Measurements from ENCODE around the gene ZMYND19.

ZMYND19 gene

DNA sequence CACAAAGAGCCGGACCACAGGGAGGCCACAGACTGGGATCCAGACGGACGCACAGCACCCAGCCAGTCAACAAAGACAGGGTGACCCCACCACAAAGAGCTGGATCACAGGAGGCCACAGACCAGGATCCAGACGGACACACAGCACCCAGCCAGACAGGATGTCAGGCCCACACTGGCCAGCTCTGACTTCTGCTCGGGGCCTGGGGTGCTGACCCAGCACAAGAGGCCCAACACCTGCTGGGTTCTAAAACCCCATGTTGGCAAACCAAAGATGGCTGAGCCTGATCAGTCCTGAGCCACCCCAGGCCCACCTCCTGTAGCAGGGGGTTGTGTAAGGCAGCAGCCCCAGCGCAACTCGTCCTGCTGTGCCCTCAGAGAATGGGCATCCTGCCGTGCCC lies 6.4 kb downstream of the ZMYND19 start:
- no peak for DNase-seq (ENCODE audit: low spot score)
- Histone ChIP-seq H3K4me3 (no peak overlapping the region), H3K27ac (no peak overlapping the region)
- TF ChIP-seq, protein P1, sequence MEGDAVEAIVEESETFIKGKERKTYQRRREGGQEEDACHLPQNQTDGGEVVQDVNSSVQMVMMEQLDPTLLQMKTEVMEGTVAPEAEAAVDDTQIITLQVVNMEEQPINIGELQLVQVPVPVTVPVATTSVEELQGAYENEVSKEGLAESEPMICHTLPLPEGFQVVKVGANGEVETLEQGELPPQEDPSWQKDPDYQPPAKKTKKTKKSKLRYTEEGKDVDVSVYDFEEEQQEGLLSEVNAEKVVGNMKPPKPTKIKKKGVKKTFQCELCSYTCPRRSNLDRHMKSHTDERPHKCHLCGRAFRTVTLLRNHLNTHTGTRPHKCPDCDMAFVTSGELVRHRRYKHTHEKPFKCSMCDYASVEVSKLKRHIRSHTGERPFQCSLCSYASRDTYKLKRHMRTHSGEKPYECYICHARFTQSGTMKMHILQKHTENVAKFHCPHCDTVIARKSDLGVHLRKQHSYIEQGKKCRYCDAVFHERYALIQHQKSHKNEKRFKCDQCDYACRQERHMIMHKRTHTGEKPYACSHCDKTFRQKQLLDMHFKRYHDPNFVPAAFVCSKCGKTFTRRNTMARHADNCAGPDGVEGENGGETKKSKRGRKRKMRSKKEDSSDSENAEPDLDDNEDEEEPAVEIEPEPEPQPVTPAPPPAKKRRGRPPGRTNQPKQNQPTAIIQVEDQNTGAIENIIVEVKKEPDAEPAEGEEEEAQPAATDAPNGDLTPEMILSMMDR (IDR thresholded peaks at IDR 0.05) = no peak

GRCh38 chr9:137583347-137583746 lies 7.0 kb downstream of the ZMYND19 start:
- TF ChIP-seq, protein P1 (IDR thresholded peaks at IDR 0.05) = no peak
- no peak for DNase-seq (ENCODE audit: low spot score)
- Histone ChIP-seq H3K4me3 (no peak overlapping the region), H3K27ac (no peak overlapping the region)

DNA sequence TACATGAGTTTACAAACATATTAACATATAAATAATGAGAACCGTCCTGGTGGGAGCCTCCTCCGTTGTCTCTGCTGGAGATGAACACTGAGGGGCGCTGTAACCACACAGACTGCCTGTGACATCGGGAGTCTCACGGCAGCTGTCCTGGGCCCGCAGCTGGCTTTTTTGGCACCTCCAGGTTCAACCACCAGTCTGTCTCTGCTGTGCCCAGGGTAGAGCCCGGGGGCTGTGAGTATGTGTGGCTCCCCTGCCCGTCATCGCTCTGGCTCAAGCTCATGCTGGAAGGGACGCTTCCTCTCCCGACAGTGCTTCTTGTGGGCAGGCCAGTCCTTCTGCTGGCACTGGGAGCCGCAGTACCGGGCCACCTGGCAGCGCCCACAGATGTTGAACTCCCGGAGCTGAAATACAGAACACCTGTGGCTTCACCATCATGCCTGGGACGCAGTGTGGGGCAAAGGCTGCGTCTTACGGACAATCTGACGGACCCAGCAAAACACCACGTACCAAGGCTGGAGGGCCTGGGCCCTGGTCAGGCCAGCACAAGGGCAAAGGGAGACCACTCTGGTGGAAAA lies 7.9 kb downstream of the ZMYND19 start:
- no peak for DNase-seq (ENCODE audit: low spot score)
- TF ChIP-seq, protein P1 (IDR thresholded peaks at IDR 0.05) = no peak
- H3K27ac ChIP-seq = no peak overlapping the region
- no peak overlapping the region for H3K4me3 ChIP-seq

GRCh38 chr9:137581361-137582285 lies 8.7 kb downstream of the ZMYND19 start:
- no peak overlapping the region for H3K4me3 ChIP-seq
- TF ChIP-seq, protein P1 (IDR thresholded peaks at IDR 0.05) = no peak
- H3K27ac ChIP-seq = no peak overlapping the region
- no peak for DNase-seq (ENCODE audit: low spot score)

DNA sequence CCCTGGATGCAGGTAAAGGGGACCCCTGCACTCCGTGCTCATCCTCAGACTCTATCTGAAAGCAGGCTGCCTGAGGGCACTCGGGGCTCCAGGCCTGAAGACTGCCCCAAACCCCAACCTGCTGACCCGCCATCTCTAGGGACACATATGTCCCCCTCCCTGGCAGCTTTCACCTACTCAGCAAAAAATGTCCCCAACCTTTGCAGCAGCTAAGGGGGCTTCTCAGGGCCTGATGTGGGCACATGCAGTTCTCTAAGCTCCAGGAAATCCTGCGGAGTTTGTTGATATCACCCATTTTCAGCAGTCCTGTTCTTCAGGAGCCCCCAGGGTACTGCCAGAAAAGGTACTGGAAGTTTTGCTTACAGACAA lies 9.4 kb downstream of the ZMYND19 start:
- DNase-seq (ENCODE audit: low spot score) = no peak

DNA sequence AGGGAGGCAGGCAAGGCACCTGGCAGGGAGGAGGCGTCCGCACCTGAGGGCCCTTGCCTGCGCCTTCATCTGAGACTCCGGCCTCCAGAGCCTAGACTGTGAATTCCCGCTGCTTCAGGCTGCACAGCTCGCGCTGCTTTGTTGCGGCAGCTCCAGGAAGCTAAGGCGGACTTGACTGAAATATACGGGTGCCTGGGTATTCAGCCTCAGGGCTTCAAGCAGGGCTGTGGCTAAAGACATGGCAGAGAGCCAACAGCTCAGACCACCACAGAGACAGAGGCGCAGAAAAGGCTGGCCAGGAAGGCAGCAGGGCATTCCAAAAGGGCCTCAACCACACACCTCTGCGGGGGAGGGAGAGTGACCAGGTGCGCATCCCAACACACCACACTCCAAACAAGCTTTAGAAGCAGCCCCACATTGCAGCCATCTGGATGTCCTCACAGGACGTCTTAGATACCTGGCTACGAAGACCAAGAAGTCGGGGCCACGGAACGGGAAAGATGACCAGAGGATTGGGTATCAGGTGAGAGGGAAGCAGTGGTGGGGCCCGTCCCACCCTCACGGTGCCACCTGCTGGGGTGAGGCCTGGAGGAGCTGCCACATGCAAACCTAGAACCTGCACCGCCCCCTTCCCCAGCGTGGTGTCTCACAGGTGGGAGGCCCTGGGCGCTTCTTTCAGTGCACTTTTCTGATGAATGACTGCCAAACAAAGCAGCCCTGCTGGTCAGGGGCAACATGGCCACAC lies 9.9 kb downstream of the ZMYND19 start:
- H3K4me3 ChIP-seq = no peak overlapping the region
- TF ChIP-seq, protein P1 (IDR thresholded peaks at IDR 0.05) = no peak
- no peak overlapping the region for H3K27ac ChIP-seq
- no peak for DNase-seq (ENCODE audit: low spot score)

More for the DNA sequence above, 9.4 kb downstream of the ZMYND19 start:
- Histone ChIP-seq H3K4me3 (no peak overlapping the region), H3K27ac (no peak overlapping the region)
- TF ChIP-seq, protein P1 (IDR thresholded peaks at IDR 0.05) = no peak

All from coronary artery (tissue), 2 donors.